GM18508 (cell line): ENCODE measurements around the gene GMDS.

Experiments used
- ATAC-seq: cut with Tn5 transposase; IDR thresholded peaks from one replicate; pipeline ENCODE4 v1.9.1; 2021; ENCODE audit warnings: moderate number of reproducible peaks; ENCODE audit not compliant: insufficient read depth, unreplicated experiment

GMDS gene

DNA sequence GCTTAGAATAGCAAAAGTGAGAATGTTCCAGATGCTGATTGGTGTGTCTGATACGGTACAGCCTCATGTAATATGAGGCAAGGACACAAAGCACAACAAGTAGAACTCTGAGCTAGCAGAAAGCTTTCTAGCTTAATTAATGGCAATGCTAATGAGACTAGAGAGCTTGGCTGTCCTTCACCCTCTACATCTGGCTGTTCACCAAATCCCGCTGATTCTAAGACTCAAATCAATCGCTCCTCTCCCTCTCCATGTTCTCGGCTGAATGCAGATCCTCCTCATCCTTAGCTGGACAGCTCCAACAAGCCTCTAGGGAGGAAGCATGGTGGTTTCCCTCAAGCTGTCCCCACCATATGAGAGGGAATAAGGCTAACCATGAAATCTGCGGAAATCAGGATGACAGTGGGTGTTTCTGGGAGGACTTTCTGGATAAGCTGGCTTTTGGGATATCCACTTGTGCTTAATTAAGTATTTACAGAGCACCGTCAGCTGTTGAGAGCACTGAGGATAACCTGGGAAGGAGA is 506.8 kb downstream of the GMDS start:
- ATAC-seq, result no peak

DNA sequence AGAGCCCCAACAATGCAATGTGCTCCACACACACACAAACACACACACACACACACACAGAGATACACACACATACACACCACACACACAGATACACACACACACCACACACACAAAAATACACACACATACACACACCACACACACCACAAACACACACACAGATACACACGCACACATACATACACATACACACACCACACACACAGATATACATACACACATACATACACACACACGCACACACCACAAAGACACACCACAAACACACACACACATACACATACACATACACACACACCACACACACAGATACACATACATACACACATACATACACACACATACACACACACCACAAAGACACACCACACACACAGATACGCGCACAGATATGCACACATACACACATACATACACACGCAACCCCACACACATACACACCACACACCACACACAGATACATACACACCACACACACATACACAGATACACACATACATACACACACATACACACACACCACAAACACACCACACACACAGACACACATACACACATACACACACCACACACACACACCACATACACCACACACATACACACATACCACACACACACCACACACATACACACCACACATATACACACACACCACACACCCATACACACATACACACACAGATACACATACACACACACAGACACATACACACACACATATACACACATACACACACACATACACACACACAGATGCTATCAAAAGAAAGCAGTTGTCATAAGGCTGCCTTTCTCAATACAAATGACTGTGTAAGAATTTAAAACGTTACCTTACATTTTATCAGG is 507.7 kb downstream of the GMDS start:
- ATAC-seq, result no peak

DNA sequence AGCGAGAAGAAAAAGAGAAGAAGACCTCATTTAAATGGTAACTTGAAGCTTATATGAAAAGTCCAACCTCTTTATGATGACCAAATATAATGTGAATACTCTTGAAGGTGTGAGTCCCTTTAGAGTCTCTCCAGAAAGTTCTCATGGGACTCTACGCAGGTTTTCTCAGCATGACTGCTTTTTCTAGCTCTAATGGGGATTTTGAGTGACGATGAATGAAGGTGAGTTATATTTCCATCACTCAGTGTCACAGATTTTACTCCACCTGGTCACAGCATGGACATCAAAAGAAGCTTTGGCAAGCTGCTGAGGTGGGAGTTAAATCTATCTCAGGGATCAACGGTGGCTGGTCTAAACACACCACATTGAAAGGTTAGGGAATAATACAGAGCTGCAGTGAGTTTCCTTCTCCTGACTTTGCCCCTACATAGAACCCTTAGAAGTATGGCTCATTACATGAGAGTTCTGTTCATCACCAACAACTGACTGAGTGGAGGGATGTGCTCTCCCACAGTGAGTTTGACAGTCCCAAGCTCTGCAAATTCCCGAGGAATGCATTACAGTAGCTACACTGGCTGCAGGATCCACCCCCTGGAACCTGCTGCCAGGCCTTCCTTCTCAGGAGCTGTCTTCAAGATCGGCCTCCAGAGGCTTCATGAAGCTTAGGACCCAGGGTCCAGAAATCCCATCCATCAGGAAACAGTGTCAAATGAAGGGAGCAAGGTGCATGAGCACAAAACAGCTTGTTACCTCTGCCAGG is 508.9 kb downstream of the GMDS start:
- ATAC-seq, result no peak

DNA sequence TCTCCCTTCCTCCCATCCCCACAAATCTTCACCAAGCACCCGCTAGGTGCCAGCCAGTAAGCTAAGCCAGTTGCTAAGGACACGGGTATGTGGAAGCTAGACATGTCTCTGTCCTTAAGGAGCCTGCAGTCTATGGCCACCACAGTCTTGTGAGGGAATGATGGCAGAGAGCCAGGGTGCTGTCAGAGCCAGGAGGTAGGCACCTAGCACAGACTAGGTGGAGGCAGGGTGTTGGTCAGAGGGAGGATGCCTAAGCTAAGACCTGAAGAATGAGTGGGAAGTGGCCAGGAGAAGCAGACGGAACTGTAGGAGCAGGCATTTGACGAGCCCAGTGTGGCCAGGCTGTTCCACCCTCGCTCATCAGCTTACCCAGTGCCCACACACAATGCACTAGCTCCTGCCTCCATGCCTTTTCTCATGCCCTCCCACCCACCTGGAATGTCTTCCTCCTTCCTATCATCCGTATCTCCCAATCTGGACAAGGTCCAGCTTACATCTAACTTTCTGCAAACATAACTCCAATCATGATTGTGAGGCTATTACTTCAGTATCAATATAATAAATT is 510.1 kb downstream of the GMDS start:
- ATAC-seq, result no peak

DNA sequence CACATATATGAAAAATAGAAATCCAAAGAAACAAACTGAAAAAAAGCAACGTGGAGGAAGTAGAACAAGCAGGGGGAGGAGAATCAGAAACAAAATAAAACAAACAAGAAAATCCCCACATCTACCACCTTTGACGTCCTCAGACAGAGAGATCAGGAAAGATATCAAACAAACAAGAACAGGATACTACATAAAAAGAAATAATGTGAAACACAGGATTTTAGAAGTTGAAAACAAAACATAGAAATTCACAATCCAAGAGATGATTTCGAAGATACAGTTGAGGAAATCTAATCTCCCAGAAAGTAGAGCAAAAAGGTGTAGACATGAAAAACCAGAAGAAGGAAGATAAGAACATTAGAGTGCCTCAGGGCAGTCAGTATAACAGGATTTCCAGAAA is 514.5 kb downstream of the GMDS start:
- no peak for ATAC-seq

DNA sequence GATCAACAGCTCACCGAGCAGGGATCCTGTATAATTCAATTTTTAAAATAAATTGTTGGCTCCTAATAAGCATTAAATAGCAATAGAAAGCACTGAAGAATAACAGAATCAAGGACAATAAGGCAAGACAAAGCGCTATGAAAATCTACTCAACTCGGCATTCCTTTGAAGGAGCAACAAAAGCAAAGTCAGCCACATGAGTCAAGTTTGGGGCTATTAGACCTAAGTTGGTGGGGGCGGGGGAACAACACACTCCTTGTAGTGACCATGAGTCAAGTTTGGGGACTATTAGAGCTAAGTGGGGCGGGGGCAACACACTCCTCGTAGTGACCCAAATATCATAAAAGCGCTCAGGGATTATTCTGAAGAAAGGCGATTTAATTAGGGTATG is 515.7 kb downstream of the GMDS start:
- no peak for ATAC-seq

DNA sequence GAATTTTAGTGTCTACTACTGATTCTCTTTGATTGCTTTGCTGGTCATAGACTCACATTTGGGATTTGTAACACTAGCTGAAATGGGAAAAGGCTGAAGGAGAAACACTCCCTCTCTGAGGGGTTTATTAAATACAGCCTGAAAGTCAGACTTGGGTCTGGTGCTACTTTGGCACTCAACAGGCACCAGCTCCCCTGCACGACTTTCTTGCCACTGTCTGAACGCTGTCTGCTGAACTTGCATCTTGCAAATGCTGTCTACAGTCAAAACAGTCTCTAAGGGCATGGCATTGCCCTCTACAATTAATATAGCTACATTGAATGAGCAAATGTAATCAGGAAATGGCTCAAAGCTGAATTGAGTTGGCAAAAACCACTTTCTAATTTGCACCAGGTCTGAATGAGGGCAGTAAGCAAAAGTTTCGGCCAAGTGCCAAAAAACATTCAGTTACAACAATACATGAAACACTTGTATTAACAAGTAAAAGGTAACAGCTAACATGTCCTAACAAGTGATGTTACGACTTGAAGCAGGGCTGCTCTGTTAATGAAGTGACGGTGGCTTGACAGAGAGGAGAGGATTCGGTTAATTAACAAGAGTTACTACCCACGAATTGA is 516.2 kb downstream of the GMDS start:
- no peak for ATAC-seq

DNA sequence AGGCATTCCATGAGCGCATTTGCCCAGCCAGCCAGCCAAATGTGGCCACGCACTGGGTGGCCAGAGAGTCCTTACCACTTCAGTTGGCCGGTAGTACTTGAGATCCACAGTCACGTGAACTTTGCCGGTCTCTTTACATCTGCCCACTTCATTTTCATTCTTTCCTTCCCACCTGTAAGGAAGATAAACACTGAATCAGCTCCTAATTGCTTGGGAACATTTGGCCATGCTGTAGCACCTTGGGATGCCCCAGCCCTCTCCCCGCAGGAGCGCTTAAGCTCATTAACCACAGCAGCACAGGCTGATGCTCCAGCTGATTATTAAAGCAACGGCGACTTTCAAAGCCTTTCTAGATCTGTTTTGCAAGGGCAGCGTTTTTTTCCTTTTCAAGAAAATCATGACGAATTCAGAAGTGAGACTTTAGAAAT is 519.0 kb downstream of the GMDS start:
- ATAC-seq, result no peak

DNA sequence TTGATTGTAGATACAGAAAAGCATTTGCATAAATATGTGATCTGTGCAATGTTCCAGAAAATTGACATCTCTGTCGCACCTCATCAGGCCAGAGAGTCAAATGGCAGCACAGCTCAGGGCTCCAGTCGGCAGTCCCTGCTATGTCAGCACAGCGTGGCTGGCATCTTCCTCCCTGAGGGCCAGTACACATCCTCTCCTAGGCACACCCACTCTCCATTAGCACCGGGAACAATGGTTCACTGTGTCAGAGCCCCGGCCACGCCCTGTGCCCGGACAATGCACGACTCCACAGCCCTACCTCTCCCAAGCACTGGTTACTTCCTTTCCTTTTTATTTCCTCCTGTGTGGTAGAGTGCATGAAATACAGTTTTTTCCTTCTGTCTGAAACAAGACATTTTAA is 520.8 kb downstream of the GMDS start:
- no peak for ATAC-seq

DNA sequence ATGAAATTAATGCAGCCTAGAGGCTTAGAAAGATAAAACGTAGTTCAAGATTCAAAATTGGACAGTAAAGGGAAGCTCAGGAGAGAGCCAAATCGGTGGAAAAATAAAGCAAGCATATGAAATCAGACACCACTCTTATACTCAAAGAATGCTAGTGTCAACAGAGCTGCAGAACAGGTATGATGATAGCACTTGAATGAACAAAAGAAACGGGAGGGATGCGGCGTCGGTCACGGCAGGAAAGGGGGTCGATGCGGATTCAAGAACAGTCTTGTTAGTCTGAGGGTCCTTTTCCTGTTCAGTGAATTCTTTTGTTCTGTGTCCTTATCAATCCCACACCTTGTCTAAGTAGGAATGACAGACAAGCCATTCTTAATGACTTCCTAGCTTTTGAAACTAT is 521.3 kb downstream of the GMDS start:
- no peak for ATAC-seq

DNA sequence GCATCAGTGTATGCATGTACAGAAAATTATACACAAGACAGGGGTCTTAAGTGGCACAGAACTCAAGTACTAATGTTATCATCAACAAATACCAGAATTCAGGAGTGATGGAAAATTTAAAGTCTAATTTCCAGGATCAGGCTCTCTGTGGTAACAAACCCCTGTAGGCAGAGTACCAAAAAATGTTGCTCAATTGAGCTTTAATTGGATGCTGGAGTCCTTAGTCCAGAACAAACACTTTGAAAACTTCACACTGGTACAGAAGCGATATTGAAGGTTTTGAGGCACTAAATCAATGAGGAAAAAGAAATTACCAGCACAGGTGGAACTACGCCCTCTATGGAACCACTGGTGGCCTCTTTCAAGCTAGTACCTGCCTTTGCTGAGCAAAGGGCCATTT is 522.6 kb downstream of the GMDS start:
- no peak for ATAC-seq

DNA sequence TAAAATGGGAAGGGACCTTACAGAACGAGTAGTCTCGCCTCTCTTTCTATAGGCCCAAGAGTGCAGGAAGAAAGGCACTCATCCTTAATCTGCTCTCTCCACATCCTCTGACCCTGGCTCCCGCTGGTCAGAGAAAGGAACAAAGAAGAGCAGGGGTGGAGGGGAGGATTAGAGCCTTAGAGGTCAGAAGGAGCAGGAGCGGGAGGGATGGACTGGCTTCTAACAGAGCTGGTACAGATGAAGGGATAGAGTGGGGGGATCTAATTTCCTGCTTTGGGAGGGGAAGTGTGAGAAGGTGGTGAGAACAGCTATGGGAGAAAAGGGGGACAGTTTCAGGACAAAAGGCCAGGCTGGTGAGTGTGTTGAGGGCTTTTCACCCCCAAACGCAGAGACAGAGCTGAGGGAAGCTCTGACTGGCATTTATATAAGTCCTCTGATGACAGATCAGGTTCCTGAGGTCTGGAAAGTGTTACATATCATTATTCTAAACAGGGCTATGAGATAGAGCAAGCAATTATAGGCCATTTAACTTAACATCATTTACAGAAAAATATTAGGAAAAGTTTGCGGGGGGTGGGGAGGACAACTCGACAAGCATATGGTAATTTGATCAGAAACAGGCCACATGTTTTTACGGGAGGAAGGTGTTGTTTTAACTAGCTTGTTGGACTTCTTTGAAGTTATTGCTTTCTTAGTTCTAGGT is 524.6 kb downstream of the GMDS start:
- no peak for ATAC-seq

DNA sequence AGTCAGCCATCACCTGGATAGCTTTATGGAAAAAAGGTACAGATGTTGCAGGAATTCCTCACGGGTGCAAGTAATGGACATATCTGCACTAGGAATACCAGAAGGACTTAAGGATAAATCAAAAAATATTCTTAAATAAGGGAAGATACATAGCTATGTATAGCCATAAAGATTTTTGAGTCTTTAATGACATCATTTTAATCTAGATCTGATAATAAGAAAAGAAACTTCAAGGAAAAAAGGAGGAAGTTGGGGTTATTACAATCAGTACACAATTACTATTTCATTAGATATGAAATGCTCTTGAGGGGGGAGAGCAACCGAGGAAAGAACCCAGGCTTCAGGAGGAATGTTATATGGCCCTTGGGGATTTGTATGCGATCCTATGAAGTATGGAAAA is 525.5 kb downstream of the GMDS start:
- ATAC-seq, result no peak

DNA sequence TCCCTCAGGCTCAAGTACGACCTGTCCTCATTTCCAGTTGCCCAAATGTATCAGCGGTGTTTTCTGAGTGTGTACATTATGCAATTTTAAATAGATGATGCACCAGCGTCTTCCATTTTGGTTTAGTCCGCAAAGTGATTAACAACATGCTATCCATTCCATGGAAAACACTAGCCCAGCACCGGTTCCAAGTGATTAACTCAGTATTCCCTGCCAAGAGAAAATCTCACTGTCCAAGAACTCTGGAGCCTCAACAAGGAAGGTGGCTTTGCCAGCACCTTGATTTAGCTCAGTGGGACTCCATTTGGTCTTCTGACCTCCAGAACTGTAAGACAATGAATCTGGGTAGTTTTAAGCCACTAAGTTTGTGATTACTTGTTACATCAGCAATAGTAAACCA is 528.5 kb downstream of the GMDS start:
- no peak for ATAC-seq

DNA sequence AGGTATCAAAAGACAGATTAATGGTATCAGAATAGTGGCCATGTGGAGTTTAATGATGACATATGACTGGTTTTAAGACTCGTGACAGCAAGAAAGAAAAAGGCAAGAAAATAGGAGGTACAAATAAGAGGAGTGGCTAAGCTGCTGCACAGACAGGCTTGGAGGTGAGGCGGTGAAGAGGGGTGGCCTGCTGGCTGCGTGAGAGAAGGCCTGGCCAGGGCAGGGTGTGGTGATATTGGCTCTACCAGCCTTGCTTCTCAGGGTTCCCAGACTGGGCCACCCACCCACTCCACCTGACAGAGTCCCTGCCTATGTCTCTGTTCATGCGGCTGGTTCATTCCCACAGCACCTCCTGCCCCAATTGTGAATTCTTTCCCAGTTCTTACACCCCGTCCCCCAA is 529.0 kb downstream of the GMDS start:
- ATAC-seq, result no peak

DNA sequence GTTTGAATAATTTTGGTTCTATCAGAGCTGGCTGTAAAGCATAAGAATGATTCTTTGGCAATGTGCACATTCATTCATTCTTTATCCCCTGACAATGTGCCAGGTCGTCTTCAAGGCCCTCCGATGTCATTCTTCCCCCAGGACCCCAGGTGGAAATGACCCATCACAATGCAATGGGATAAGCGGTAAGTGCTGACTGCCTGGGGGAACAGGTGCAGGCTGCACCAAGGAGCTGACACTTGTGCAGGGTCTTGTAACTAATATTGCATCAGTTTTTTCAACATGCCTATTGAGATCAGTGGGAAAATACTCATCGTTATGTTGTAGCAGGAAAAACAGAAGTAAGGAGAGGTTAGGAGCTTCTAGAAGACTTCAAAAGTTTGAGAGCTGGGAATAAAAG is 530.1 kb downstream of the GMDS start:
- no peak for ATAC-seq

DNA sequence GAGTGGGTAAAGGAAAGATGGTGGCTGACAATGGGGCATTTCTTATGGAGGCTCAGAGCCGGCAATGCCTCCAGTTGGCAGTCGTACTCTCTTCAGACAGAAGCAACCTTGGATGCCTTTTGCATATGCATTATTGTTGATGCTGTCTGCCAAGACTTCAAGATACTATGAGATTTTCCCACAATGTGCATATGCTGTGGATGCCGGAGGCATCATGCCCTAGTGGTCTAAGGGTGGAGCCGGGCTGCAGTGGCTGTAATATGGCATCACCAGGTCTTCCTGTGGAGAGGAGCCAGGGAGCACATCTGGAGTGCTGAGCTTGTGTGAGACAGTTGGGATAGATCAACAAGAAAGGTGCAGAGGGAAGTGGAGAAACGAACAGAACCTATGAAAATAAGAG is 530.8 kb downstream of the GMDS start:
- ATAC-seq, result no peak

DNA sequence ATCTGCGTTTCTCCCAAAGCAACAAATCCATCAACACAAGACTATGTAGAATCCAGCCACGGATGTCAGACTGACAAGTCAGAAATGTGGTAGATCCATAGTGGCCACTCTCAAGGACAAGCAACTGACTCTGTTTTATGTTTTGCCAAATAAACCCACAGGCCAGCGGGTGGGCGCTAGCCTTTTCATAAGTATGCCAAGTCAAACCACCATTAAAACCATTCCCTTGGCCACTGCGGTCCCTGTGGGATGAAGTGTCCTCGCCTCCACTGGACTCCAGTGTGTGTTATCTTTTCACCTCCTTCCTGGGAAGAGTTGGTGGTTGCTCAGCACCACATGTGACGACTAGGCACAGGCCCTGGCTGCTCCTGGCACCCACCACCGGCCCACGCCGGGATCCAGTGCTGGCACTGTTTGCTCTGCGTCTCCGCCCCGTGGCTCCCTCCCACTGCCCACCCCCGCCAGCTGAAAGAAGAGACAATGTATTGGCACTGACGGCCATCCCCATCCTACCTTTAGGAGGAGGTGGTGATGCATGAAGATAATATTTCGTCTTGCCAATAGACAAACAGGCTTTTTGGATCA is 532.3 kb downstream of the GMDS start:
- no peak for ATAC-seq

DNA sequence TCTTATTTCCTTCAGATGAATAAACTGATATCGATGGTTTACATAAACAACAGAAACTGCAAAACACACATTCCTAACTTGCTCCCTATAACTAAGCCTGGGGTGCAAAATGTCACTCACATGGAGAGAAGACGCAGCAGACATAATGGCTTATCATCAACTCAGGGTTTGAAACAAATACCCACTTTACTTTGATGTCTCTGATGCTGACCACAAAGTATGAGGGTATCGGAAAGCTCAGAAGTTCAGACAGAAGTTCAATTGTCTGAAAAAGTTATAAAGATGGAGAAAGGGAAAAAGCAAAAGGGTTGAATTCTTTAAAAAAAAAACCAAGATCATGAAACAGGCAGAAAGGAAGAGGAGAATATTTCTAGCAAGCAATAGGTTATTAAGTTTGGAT is 533.0 kb downstream of the GMDS start:
- no peak for ATAC-seq

DNA sequence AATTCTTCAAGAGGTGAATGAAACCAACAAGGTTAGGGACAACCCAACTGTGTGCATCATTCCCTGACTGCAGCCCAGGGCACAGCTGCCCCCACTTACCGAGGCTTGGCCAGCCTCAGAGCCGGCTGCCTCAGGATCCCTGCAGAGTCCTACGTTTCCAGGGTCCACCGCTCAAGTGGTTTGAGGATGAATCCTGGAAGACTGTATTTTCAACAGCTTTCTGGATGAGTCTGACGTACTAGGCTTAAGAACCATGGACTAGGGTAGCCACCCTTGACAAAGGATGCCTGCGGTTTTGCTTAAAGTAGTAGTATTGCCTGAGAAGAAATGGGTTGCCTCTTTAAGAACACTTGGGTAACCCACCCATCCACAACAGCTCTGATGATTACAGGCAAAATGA is 534.3 kb downstream of the GMDS start:
- no peak for ATAC-seq
